Kidney (tissue), 14 donors: Measurements from ENCODE around the gene TMEM109. TPM values are rescaled to one million over a fixed set of nuclear protein-coding genes. Genes with fewer than 3 reads are reported as not detected.
A peak's percentile ranks its signal among the peaks of the same experiment; 100 is the strongest.

Experiments used
- DNase-seq, 5 donors: peaks; one replicate each; pipeline ENCODE4 v3.0.0-alpha.2; 2013 to 2020
- FAIRE-seq: peaks from 2 replicates; lab custom pipeline; 2012; peaks lifted over from hg19 to GRCh38; lab: Jason Lieb, UNC
- H3K27ac ChIP-seq, 2 donors: one replicate each; pipeline ENCODE4 v1.7.0; 2013; ENCODE audit warnings: low read depth in 2 of 2, low read length in 2 of 2, inconsistent platforms in 1 of 2
- H3K27me3 ChIP-seq: one replicate; pipeline ENCODE4 v1.7.1; 2013; ENCODE audit warnings: low read length, inconsistent platforms; ENCODE audit not compliant: control insufficient read depth, insufficient read depth
- H3K36me3 ChIP-seq, 3 donors: one replicate each; pipeline versions ENCODE4 v1.7.0 to v1.7.1; 2013; ENCODE audit warnings: low read length in 3 of 3, control low read depth in 1 of 3, inconsistent platforms in 1 of 3; ENCODE audit not compliant: insufficient read depth in 3 of 3, control insufficient read depth in 2 of 3
- H3K4me1 ChIP-seq, 3 donors: one replicate each; pipeline versions ENCODE4 v1.7.0 to v1.7.1; 2013; ENCODE audit warnings: low read length in 3 of 3, inconsistent platforms in 1 of 3, low read depth in 1 of 3; ENCODE audit not compliant: control insufficient read depth in 2 of 3, insufficient read depth in 2 of 3
- H3K4me3 ChIP-seq, 3 donors: one replicate each; pipeline versions ENCODE4 v1.7.0 to v1.8.1; 2013; ENCODE audit warnings: low read length in 3 of 3, control low read depth in 1 of 3, inconsistent platforms in 1 of 3
- H3K9ac ChIP-seq, 3 donors: one replicate each; pipeline versions ENCODE4 v1.7.0 to v1.7.1; 2013; ENCODE audit warnings: low read length in 3 of 3, control low read depth in 1 of 3, inconsistent platforms in 1 of 3
- H3K9me3 ChIP-seq, 3 donors: one replicate each; pipeline versions ENCODE4 v1.7.0 to v1.7.1; 2013; ENCODE audit warnings: low read length in 3 of 3, control low read depth in 1 of 3, inconsistent platforms in 1 of 3; ENCODE audit not compliant: control insufficient read depth in 2 of 3, insufficient read depth in 1 of 3
- CTCF ChIP-seq: IDR thresholded peaks from 3 replicates; pipeline ENCODE4 v1.5.1; 2012; ENCODE audit warnings: mild to moderate bottlenecking, moderate library complexity, borderline replicate concordance; ENCODE audit not compliant: insufficient read depth; ENCODE audit errors: extremely low read depth
- intact Hi-C: fragments of 100-400 bp; cut with DNase I; formaldehyde crosslinking; loops from one replicate; pipeline ENCODE4 v1.11.1; 2022
- polyA plus RNA-seq: library from polyadenylated mRNA; stranded (reverse); fragments of 350-450 nt; fragmentation: Illumina TruSeq; extraction: RNeasy Lipid Tissue Mini Kit (QIAGEN cat#74804); gene quantifications from one replicate; pipeline ENCODE4 v1.2.3, GENCODE V29; 2014; ENCODE audit warnings: low read depth, low replicate concordance; ENCODE audit not compliant: insufficient read depth
- total RNA-seq: library from RNA; stranded (reverse); fragmentation: NEBNext Ultra II Directional; extraction: Animal tissue kit (Norgen Biotek cat#: 25700); gene quantifications from one replicate; pipeline ENCODE4 v1.2.1, GENCODE V29; 2021
- donor health status: control.
- donor health status: control.
- donor health status: control.
- donor health status: control.
- donor health status: control.
- donor health status: DM: yes; HTN: yes; CAD: no.
- donor health status: Normal renal cell carcinoma (clear cell type).

TMEM109 gene
- total and polyA plus RNA-seq, 2 donors from 2014 or later = 130 to 139 TPM

DNA sequence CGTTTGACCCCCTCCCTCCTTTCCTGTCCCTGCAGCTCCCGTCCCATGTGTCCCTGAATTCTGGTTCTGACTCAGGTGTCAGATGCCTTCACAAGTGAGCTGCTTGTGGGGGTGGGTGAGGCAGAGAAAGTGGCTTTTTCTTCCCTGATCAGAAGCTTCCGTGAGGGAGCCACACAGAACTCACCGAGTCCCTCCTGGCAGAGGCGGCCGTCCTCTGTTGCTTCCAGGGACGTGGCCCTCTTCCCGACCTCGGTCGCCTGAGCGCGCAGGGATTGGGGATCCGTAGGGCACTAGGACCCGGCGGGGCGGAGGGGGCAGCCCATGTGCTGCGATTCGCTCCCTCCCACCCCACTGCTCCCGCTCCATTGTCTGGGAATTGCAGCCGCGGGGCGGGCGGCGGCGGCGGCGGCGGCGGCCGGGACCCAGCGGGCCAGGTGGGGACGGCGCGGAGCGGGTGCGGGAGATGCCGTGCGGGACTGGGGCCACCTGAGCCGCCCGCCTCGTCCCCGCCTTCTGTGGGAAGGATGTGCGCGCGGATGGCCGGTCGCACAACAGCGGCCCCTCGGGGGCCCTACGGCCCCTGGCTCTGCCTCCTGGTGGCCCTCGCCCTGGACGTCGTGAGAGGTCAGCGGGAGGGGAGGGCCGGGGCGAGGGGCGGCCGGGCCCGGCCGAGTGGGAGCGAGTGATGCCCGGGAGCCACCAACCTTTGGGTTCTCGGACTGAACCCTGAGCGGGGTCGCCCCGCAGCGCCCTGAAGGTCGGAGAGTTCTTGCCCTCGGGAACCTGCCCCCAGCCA, 10.3 kb downstream of the TMEM109 start, which contains the start of gene TMEM132A:
Gene TMEM132A (plus strand): TSS at position 351 of the 796 bp plus-strand sequence. CDS start 174 bp downstream, at position 525.
- Histone ChIP-seq H3K4me1 (peaks cover 0 to 10% (median 0%) of the 10 kb centered on the region in 3 donors), H3K27ac (no peak within 1 kb of the TSS), H3K4me3 (peak within 1 kb of the TSS; percentile 48 to 50 (median 48)), H3K9me3 (no peaks in the 10 kb centered on the region), H3K9ac (no peak within 1 kb of the TSS), H3K36me3 (peaks cover 8 to 31% (median 21%) of the 10 kb centered on the region in 3 donors), H3K27me3 (no peaks in the 10 kb centered on the region)
- intact Hi-C loops = no loop called here
- FAIRE-seq = no peak
- DNase-seq = peak; percentile 82 to 91 (median 86)
- no peak for TF ChIP-seq CTCF

GRCh38 chr11:60924906-60925853, 11.2 kb downstream of the TMEM109 start:
- peak in 4 of 5 donors; percentile 52 to 73 (median 62) for DNase-seq
- H3K4me1 ChIP-seq = peaks cover 0 to 10% (median 0%) of the 10 kb centered on the region in 3 donors
- peaks cover 8 to 25% (median 13%) of the 10 kb centered on the region in 3 donors for H3K36me3 ChIP-seq
- H3K27ac ChIP-seq = no peak overlapping the region
- no peaks in the 10 kb centered on the region for H3K27me3 ChIP-seq
- H3K9ac ChIP-seq = no peak overlapping the region
- H3K4me3 ChIP-seq = peak overlapping the region in 2 of 3 donors; percentile 48
- FAIRE-seq = no peak
- TF ChIP-seq CTCF = no peak
- intact Hi-C loops = no loop called here
- no peaks in the 10 kb centered on the region for H3K9me3 ChIP-seq

DNA sequence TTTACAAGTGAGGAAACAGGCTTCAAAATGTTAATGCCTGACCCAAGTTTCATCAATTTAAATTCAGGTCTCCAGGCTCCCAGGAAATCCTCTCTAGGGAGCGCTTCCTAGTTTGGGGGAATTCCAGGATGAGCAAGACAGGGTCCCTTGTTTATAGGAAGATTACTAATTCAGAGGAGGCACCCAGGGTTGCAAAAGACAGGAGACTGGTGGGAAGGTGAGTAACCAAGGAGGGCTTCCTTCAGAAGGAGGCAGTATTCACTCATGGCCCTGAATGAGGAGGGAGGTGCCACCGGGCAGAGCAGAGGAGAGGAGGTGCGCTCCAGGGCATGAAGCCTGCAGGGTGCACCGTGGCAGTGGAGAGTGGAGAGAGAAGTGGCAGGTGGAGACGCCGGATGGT, 11.9 kb downstream of the TMEM109 start:
- no peak overlapping the region for H3K9ac ChIP-seq
- H3K9me3 ChIP-seq = no peaks in the 10 kb centered on the region
- H3K27ac ChIP-seq = no peak overlapping the region
- no peak overlapping the region for H3K4me3 ChIP-seq
- DNase-seq (no peak), FAIRE-seq (no peak)
- H3K4me1 ChIP-seq = peaks cover 0 to 10% (median 0%) of the 10 kb centered on the region in 3 donors
- peak; percentile 1 for TF ChIP-seq CTCF
- peaks cover 3 to 18% (median 6%) of the 10 kb centered on the region in 3 donors for H3K36me3 ChIP-seq
- intact Hi-C loops = no loop called here
- H3K27me3 ChIP-seq = no peaks in the 10 kb centered on the region
